GM10847 (cell line): Measurements from ENCODE around the gene KAZALD1.

Experiments used
- POLR2A ChIP-seq: IDR thresholded peaks from 2 replicates; pipeline ENCODE4 v1.6.1; 2011; ENCODE audit not compliant: insufficient read length; ENCODE audit errors: extremely low read depth

The KAZALD1 gene

DNA sequence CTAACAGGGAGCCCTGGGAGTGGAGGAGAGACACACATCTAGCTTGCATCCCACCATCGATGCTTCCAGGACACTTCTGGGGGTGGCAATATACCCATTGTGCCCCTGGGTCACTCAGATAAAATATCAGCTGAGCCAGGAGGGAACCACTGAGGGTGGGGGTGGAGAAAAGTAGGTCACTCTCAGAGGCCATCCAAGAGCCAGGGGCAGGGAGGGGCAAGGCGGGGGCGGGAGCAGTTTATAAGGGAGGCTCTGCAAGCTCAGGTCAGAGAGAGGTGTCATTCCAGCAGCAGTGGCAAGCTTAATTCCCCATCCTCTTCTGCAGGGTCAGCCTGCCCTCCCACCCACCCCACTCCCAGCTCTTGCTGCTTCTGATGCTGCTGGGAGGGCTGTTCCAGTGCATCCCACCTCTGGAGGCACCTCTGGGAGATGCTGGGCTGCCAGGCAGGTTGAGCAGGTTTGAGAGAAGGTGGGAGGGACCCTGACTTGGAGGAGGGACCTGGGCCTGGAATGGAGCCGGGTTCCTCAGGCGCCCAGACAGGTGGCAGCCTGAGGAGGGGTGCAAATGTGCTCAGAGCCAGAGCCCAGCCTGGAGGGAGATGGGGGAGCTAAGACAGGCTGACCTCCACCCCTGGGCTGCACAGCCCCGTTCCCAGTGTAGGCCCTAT is 49.2 kb downstream of the KAZALD1 start:
- TF ChIP-seq POLR2A: no peak

- TF ChIP-seq POLR2A: no peak
Observed at GRCh38 chr10:101111547-101111946, 49.8 kb downstream of the KAZALD1 start.

DNA sequence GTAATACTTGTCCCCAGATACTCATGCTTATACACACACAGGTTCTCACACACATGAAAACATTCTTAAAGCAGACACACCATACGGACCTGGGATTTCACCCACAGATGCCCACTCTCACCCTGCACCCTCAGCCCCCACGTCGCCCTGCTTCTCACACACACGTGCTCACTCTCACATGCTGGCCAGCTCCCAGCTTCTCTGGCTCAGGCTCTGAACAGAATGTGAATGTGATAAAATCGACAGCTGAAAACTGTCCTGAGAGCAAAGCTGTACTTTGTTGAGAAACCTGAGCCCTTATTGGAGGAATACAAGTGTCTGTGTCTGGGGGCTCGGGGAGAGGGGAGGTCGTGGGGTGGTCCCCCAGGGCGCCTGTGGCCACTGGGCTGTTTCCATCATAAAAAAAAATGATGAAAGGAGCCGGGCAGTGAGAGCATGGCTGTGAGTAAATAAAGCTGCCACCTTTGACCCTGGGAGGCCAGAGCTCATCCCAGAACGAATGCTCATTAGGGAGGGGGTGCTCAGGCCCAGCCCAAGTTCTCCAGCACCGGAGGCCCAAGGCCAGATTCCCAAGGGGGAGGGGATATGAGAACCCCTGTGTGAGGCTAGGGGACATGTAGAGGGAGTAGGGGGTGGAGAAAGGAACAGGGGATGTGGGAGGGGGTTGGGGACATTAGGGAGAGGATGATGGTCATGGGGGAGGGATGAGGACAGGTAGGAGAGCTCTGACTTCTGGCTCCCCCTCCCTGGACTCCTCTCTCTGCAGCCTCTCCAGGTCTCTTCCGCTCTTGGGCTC is 51.2 kb downstream of the KAZALD1 start:
- TF ChIP-seq POLR2A: no peak

GRCh38 chr10:101113890-101114403 is 52.2 kb downstream of the KAZALD1 start:
- no peak for TF ChIP-seq POLR2A

DNA sequence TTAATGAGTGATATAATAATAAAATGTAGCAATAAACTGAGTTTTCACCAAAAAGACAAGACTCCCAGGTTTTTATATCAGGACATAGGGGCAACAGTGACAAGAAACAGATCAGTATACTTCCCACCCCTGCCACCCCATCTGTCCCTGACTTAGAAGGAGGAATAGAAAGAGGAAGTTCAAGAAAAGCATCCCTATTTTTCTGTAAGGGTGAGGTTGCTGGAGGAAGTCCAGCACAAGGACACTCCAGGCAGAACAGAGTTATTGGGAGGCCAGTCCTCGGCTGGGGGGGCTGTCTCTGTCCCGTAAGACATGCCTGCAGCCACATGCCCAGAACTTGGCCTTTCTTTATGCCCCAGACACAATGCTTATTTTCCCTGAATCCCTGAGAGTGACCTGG is 52.9 kb downstream of the KAZALD1 start:
- no peak for TF ChIP-seq POLR2A
